Fibroblast of lung (primary cell): Measurements from ENCODE around the gene CRABP1. TPM values are rescaled to one million over a fixed set of nuclear protein-coding genes. Genes with fewer than 3 reads are reported as not detected.

Experiments used
- DNase-seq, 2 donors: peaks; one replicate each; pipeline versions ENCODE4 v3.0.0 to v3.0.0-alpha.2; 2010; ENCODE audit warnings: low read depth in 2 of 2
- H2AFZ ChIP-seq: 2 replicates; pipeline ENCODE4 v1.5.1; 2012; ENCODE audit warnings: low read length, control low read depth, inconsistent platforms
- H3K27ac ChIP-seq: 2 replicates; pipeline ENCODE4 v1.5.1; 2011; ENCODE audit warnings: low read length, control low read depth; ENCODE audit not compliant: insufficient read depth
- H3K27me3 ChIP-seq: 2 replicates; pipeline ENCODE4 v1.5.1; 2011; ENCODE audit warnings: mild to moderate bottlenecking, low read length; ENCODE audit not compliant: control insufficient read depth, insufficient read depth
- H3K36me3 ChIP-seq: 2 replicates; pipeline ENCODE4 v1.5.1; 2011; ENCODE audit warnings: low read length; ENCODE audit not compliant: control insufficient read depth, insufficient read depth
- H3K4me1 ChIP-seq: 2 replicates; pipeline ENCODE4 v1.5.1; 2011; ENCODE audit warnings: low read length; ENCODE audit not compliant: control insufficient read depth, insufficient read depth; ENCODE audit errors: extremely low read depth
- H3K4me2 ChIP-seq: 2 replicates; pipeline ENCODE4 v1.5.1; 2011; ENCODE audit warnings: low read length, control low read depth; ENCODE audit not compliant: insufficient read depth; ENCODE audit errors: extremely low read depth
- H3K4me3 ChIP-seq, 4 experiments: fragments of 200-600 bp in 1 of 4; sonication (generic) in 1 of 4; replicated peaks in 1 of 4; 2 replicates each; pipeline ENCODE4 v1.5.1; 2011 to 2016; ENCODE audit warnings: low read length in 4 of 4, low read depth in 3 of 4, mild to moderate bottlenecking in 3 of 4, control low read depth in 2 of 4, inconsistent platforms in 1 of 4, mixed read lengths in 1 of 4; ENCODE audit not compliant: insufficient read depth in 1 of 4; ENCODE audit errors: control extremely low read depth in 1 of 4
- H3K79me2 ChIP-seq: 2 replicates; pipeline ENCODE4 v1.5.1; 2012; ENCODE audit warnings: mild to moderate bottlenecking, low read length, inconsistent platforms; ENCODE audit not compliant: control insufficient read depth, insufficient read depth
- H3K9ac ChIP-seq: 2 replicates; pipeline ENCODE4 v1.5.1; 2011; ENCODE audit warnings: mild to moderate bottlenecking, low read length, control low read depth; ENCODE audit not compliant: insufficient read depth
- H3K9me3 ChIP-seq: 2 replicates; pipeline ENCODE4 v1.5.1; 2012; ENCODE audit warnings: low read depth, low read length; ENCODE audit not compliant: control insufficient read depth, insufficient read depth
- H4K20me1 ChIP-seq: 2 replicates; pipeline ENCODE4 v1.5.1; 2011; ENCODE audit warnings: low read length; ENCODE audit not compliant: control insufficient read depth, insufficient read depth; ENCODE audit errors: extremely low read depth
- CTCF ChIP-seq, 2 donors: IDR thresholded peaks in 1 of 2; conservative IDR thresholded peaks in 1 of 2; 1 replicate in 1 of 2; 2 replicates in 1 of 2; pipeline ENCODE4 v1.5.1; 2011 to 2012; ENCODE audit warnings: low read length in 2 of 2, control low read depth in 1 of 2, inconsistent platforms in 1 of 2, low read depth in 1 of 2, mild to moderate bottlenecking in 1 of 2
- EZH2 ChIP-seq: IDR thresholded peaks from 2 replicates; pipeline ENCODE4 v1.5.1; 2012; ENCODE audit warnings: low read length, control low read depth, mild to moderate bottlenecking; ENCODE audit errors: missing control alignments
- polyA plus RNA-seq, 2 donors: library from polyadenylated mRNA; depleted of rRNA in 1 of 2; stranded (reverse) in 1 of 2; unstranded in 1 of 2; fragments of >200 nt; gene quantifications; 2 replicates each; pipeline ENCODE4 v1.2.1, GENCODE V29; 2011 to 2012; ENCODE audit warnings: missing spikeins in 1 of 2
- total RNA-seq: library from RNA; depleted of rRNA; stranded (reverse); fragments of >200 nt; gene quantifications from 2 replicates; pipeline ENCODE4 v1.2.1, GENCODE V29; 2014

The CRABP1 gene
- total and polyA plus RNA-seq, 2 donors (not counting 1 experiment from before 2014, with no cell fraction given): not detected

- no peaks in the 10 kb centered on the region for H3K9me3 ChIP-seq
- H3K27me3 ChIP-seq: no peaks in the 10 kb centered on the region
- no peak overlapping the region for H2AFZ ChIP-seq
- peak in 1 of 2 donors; percentile 61 for DNase-seq
- no peak overlapping the region for H3K9ac ChIP-seq
- no peaks in the 10 kb centered on the region for H4K20me1 ChIP-seq
- H3K27ac ChIP-seq: no peak overlapping the region
- TF ChIP-seq CTCF (conservative IDR thresholded peaks at IDR 0.05 in 1 of 2, IDR thresholded peaks at IDR 0.05 in 1 of 2; ENCODE audit: low read depth in 1 of 2, low read length in 2 of 2) (no peak), EZH2 (no peak)
- H3K79me2 ChIP-seq: peaks cover 16% of the 10 kb centered on the region
- H3K4me3 ChIP-seq: no peak overlapping the region
- H3K4me2 ChIP-seq: no peak overlapping the region
- H3K4me1 ChIP-seq: peaks cover 14% of the 10 kb centered on the region
- H3K36me3 ChIP-seq: no peaks in the 10 kb centered on the region
Observed at GRCh38 chr15:78301828-78302227, 38.3 kb upstream of the CRABP1 start.

GRCh38 chr15:78302579-78303312 is 37.4 kb upstream of the CRABP1 start:
- H3K4me1 ChIP-seq: peaks cover 14% of the 10 kb centered on the region
- H3K36me3 ChIP-seq: no peaks in the 10 kb centered on the region
- no peak overlapping the region for H3K27ac ChIP-seq
- H3K4me2 ChIP-seq: no peak overlapping the region
- no peaks in the 10 kb centered on the region for H3K27me3 ChIP-seq
- no peak overlapping the region for H2AFZ ChIP-seq
- no peaks in the 10 kb centered on the region for H4K20me1 ChIP-seq
- TF ChIP-seq EZH2 (no peak), CTCF (conservative IDR thresholded peaks at IDR 0.05 in 1 of 2, IDR thresholded peaks at IDR 0.05 in 1 of 2; ENCODE audit: low read depth in 1 of 2, low read length in 2 of 2) (no peak)
- H3K9ac ChIP-seq: no peak overlapping the region
- no peaks in the 10 kb centered on the region for H3K9me3 ChIP-seq
- H3K4me3 ChIP-seq: no peak overlapping the region
- peak; percentile 89 to 91 for DNase-seq
- H3K79me2 ChIP-seq: peaks cover 13% of the 10 kb centered on the region

- TF ChIP-seq EZH2: no peak
- TF ChIP-seq CTCF (conservative IDR thresholded peaks at IDR 0.05 in 1 of 2, IDR thresholded peaks at IDR 0.05 in 1 of 2; ENCODE audit: low read depth in 1 of 2, low read length in 2 of 2): no peak
- no peak overlapping the region for H3K9ac ChIP-seq
- no peaks in the 10 kb centered on the region for H3K36me3 ChIP-seq
- H3K4me2 ChIP-seq: no peak overlapping the region
- H3K27ac ChIP-seq: no peak overlapping the region
- no peak overlapping the region for H2AFZ ChIP-seq
- no peaks in the 10 kb centered on the region for H3K79me2 ChIP-seq
- no peak for DNase-seq
- no peaks in the 10 kb centered on the region for H3K9me3 ChIP-seq
- H3K4me3 ChIP-seq: no peak overlapping the region
- no peaks in the 10 kb centered on the region for H3K27me3 ChIP-seq
- H3K4me1 ChIP-seq: peaks cover 12% of the 10 kb centered on the region
- no peaks in the 10 kb centered on the region for H4K20me1 ChIP-seq
Observed at GRCh38 chr15:78304216-78305066, 35.7 kb upstream of the CRABP1 start.
